Keratinocyte (primary cell): ENCODE data around the gene PSMG2. TPM values are rescaled to one million over a fixed set of nuclear protein-coding genes. Genes with fewer than 3 reads are reported as not detected.

Experiments used
- DNase-seq: peaks from one replicate; pipeline ENCODE4 v3.0.0-alpha.2; 2011; ENCODE audit warnings: low read depth, missing footprints, low spot score
- FAIRE-seq: peaks from 2 replicates; lab custom pipeline; 2011; peaks lifted over from hg19 to GRCh38; lab: Jason Lieb, UNC
- H2AFZ ChIP-seq: 2 replicates; pipeline ENCODE4 v1.6.0; 2012; ENCODE audit warnings: low read length, control low read depth, inconsistent platforms; ENCODE audit not compliant: control insufficient read depth
- H3K27ac ChIP-seq: 2 replicates; pipeline ENCODE4 v1.5.1; 2011; ENCODE audit warnings: low read length; ENCODE audit not compliant: control insufficient read depth, insufficient read depth
- H3K27me3 ChIP-seq: 3 replicates; pipeline ENCODE4 v1.6.0; 2011; ENCODE audit warnings: low read length; ENCODE audit not compliant: control insufficient read depth, insufficient read depth; ENCODE audit errors: extremely low read depth
- H3K36me3 ChIP-seq, 2 experiments: 2 replicates in 1 of 2; 3 replicates in 1 of 2; pipeline ENCODE4 v1.5.1; 2011; ENCODE audit warnings: low read length in 2 of 2, mild to moderate bottlenecking in 1 of 2; ENCODE audit not compliant: control insufficient read depth in 2 of 2, insufficient read depth in 2 of 2; ENCODE audit errors: extremely low read depth in 1 of 2
- H3K4me1 ChIP-seq: 3 replicates; pipeline ENCODE4 v1.5.1; 2011; ENCODE audit warnings: low read length; ENCODE audit not compliant: control insufficient read depth, insufficient read depth; ENCODE audit errors: extremely low read depth
- H3K4me2 ChIP-seq: 3 replicates; pipeline ENCODE4 v1.6.0; 2011; ENCODE audit warnings: low read depth, low read length; ENCODE audit not compliant: control insufficient read depth, insufficient read depth; ENCODE audit errors: extremely low read depth
- H3K4me3 ChIP-seq, 3 experiments: fragments of 200-600 bp in 1 of 3; sonication (generic) in 1 of 3; 2 replicates in 2 of 3; 3 replicates in 1 of 3; pipeline ENCODE4 v1.5.1; 2011 to 2016; ENCODE audit warnings: low read length in 3 of 3, mild to moderate bottlenecking in 3 of 3, control low read depth in 2 of 3, inconsistent platforms in 1 of 3, low read depth in 1 of 3, mixed read lengths in 1 of 3, mixed run types in 1 of 3, moderate library complexity in 1 of 3; ENCODE audit not compliant: control insufficient read depth in 2 of 3, insufficient read depth in 2 of 3; ENCODE audit errors: extremely low read depth in 1 of 3
- H3K79me2 ChIP-seq: 2 replicates; pipeline ENCODE4 v1.6.0; 2012; ENCODE audit warnings: low read length; ENCODE audit not compliant: control insufficient read depth, insufficient read depth
- H3K9ac ChIP-seq: 3 replicates; pipeline ENCODE4 v1.6.0; 2011; ENCODE audit warnings: low read length; ENCODE audit not compliant: control insufficient read depth, insufficient read depth; ENCODE audit errors: extremely low read depth
- H3K9me1 ChIP-seq: 3 replicates; pipeline ENCODE4 v1.6.0; 2011; ENCODE audit warnings: low read length; ENCODE audit not compliant: control insufficient read depth, insufficient read depth; ENCODE audit errors: extremely low read depth
- H3K9me3 ChIP-seq: 2 replicates; pipeline ENCODE4 v1.5.1; 2012; ENCODE audit warnings: low read depth, low read length; ENCODE audit not compliant: control insufficient read depth
- H4K20me1 ChIP-seq: 3 replicates; pipeline ENCODE4 v1.6.0; 2011; ENCODE audit warnings: low read length; ENCODE audit not compliant: control insufficient read depth, insufficient read depth; ENCODE audit errors: extremely low read depth
- CTCF ChIP-seq, 3 experiments: IDR thresholded peaks in 1 of 3; conservative IDR thresholded peaks in 1 of 3; optimal IDR thresholded peaks in 1 of 3; 2 replicates in 2 of 3; 3 replicates in 1 of 3; pipeline versions ENCODE3 to v1.5.1; 2011; ENCODE audit warnings: low read length in 3 of 3, mild to moderate bottlenecking in 3 of 3, moderate library complexity in 2 of 3, control low read depth in 1 of 3, inconsistent platforms in 1 of 3; ENCODE audit not compliant: insufficient read depth in 2 of 3; ENCODE audit errors: extremely low read depth in 1 of 3
- EZH2 ChIP-seq: IDR thresholded peaks from one replicate; pipeline ENCODE4 v1.6.1; 2012; ENCODE audit warnings: inconsistent platforms, mild to moderate bottlenecking, low read length, moderate library complexity
- dilution Hi-C: fragments of 300-500 bp; cut with MboI; formaldehyde crosslinking; loops from one replicate; pipeline ENCODE4 v1.7.0; 2020; ENCODE audit warnings: low sequenced_read_pairs; ENCODE audit not compliant: extremely low pct_ligation_motif_present
- polyA plus RNA-seq, 5 experiments: library from polyadenylated mRNA; depleted of rRNA in 3 of 5; stranded (reverse) in 3 of 5; stranded (forward) in 1 of 5; unstranded in 1 of 5; fragments of >200 nt; gene quantifications; 1 replicate in 1 of 5; 2 replicates in 3 of 5; 3 replicates in 1 of 5; pipeline versions ENCODE4 v1.2.1 to v1.2.3, GENCODE V29; 2011 to 2012; ENCODE audit warnings: missing spikeins in 2 of 5, low read depth in 1 of 5, low replicate concordance in 1 of 5

Gene PSMG2
- polyA plus RNA-seq, 1 donor (not counting 4 experiments of a cell fraction or from before 2014, with no cell fraction given), result 69.3 TPM

GRCh38 chr18:12765126-12765525, 62.3 kb downstream of the PSMG2 start:
- Histone ChIP-seq H3K4me2 (peak overlapping the region; percentile 2), H3K27me3 (no peaks in the 10 kb centered on the region), H4K20me1 (no peaks in the 10 kb centered on the region), H3K79me2 (no peaks in the 10 kb centered on the region), H3K36me3 (no peaks in the 10 kb centered on the region), H3K9me3 (no peaks in the 10 kb centered on the region), H3K9ac (no peak overlapping the region), H3K9me1 (no peaks in the 10 kb centered on the region), H3K27ac (no peak overlapping the region), H3K4me3 (no peak overlapping the region), H2AFZ (no peak overlapping the region), H3K4me1 (no peaks in the 10 kb centered on the region)
- FAIRE-seq (no peak), DNase-seq (no peak)
- dilution Hi-C loops, result no loop called here
- TF ChIP-seq CTCF (optimal IDR thresholded peaks at IDR 0.05 in 1 of 3, IDR thresholded peaks at IDR 0.05 in 1 of 3, conservative IDR thresholded peaks at IDR 0.05 in 1 of 3; ENCODE audit: extremely low read depth in 1 of 3, insufficient read depth in 2 of 3, low read length in 3 of 3), result peak in 1 of 3 experiments; percentile 51
- no peak for TF ChIP-seq EZH2

DNA sequence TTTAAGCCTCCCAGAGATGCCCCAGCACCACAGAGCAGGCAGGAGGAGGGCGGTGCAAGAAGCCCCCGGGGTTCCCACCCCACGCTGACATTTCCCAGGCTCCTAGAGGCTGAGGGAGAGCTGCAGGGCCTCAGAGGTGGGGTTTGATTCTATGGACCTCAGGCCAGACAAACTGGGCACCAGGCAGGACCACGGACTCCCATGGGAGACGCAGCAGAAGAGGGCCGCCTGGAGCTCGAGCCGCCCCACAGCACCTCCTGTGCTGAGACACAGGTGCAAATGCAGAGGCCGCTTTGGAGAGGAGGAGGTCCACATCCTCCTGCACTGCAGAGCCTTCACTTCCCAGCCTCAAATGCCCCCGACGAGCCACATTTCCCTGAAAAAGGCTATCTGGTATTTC, 62.7 kb downstream of the PSMG2 start:
- no peak overlapping the region for H2AFZ ChIP-seq
- DNase-seq (no peak), FAIRE-seq (no peak)
- no peak overlapping the region for H3K4me3 ChIP-seq
- H3K9me3 ChIP-seq, result no peaks in the 10 kb centered on the region
- H3K9ac ChIP-seq, result no peak overlapping the region
- TF ChIP-seq CTCF (optimal IDR thresholded peaks at IDR 0.05 in 1 of 3, IDR thresholded peaks at IDR 0.05 in 1 of 3, conservative IDR thresholded peaks at IDR 0.05 in 1 of 3; ENCODE audit: extremely low read depth in 1 of 3, insufficient read depth in 2 of 3, low read length in 3 of 3) (no peak), EZH2 (no peak)
- H3K4me2 ChIP-seq, result no peak overlapping the region
- dilution Hi-C loops, result no loop called here
- H3K4me1 ChIP-seq, result no peaks in the 10 kb centered on the region
- no peaks in the 10 kb centered on the region for H3K9me1 ChIP-seq
- no peak overlapping the region for H3K27ac ChIP-seq
- H3K79me2 ChIP-seq, result no peaks in the 10 kb centered on the region
- H3K36me3 ChIP-seq, result no peaks in the 10 kb centered on the region
- no peaks in the 10 kb centered on the region for H3K27me3 ChIP-seq
- no peaks in the 10 kb centered on the region for H4K20me1 ChIP-seq
